Fibroblast of pulmonary artery (primary cell): ENCODE data around the gene CTDNEP1.

Experiments used
- DNase-seq: peaks from one replicate; pipeline ENCODE4 v3.0.0-alpha.2; 2010; ENCODE audit warnings: low read depth
- H3K4me3 ChIP-seq: replicated peaks from 2 replicates; pipeline ENCODE4 v1.5.1; 2011; ENCODE audit warnings: low read depth, mild to moderate bottlenecking, control low read depth, low read length, moderate library complexity
- TF ChIP-seq, protein P1 (sequence below): IDR thresholded peaks from 2 replicates; pipeline ENCODE4 v1.5.1; 2011; ENCODE audit warnings: mild to moderate bottlenecking, control low read depth, low read length, inconsistent platforms; ENCODE audit errors: missing control alignments

CTDNEP1 gene

DNA sequence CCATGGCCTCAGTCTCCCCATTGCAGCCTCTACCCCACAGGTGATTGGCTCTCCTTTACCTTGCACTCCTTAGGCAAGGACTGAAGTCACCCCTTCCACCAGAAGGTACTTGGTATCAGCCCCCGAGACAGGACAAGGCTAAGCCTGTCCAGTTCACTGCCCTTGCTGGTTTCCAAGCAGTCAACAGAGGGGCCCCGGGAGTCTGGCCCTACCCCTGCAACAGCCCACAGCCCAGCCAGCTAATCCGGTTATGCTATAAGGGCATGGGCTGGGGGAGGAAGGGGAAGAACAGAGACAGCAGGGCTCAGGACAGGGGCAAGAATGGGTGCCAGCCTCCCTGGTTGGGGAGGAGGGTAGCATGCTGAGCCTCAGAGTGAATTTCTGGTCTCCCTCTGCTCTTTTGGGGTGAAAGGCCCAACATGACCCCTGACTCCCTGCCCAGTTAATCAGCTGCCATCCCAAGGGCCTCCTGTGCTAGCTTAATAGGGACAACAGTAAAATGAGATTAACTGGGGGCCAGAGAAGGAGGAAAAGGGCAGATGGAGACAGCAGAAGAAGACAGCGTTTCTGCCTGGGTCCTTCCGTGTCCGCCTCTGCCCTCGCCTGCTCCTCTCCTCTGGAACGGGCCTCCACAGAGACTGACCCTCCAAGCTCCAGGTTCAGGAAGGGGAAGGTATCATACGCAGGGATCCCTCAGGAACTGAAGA lies 42.6 kb downstream of the CTDNEP1 start:
- no peak for DNase-seq
- TF ChIP-seq, protein P1, sequence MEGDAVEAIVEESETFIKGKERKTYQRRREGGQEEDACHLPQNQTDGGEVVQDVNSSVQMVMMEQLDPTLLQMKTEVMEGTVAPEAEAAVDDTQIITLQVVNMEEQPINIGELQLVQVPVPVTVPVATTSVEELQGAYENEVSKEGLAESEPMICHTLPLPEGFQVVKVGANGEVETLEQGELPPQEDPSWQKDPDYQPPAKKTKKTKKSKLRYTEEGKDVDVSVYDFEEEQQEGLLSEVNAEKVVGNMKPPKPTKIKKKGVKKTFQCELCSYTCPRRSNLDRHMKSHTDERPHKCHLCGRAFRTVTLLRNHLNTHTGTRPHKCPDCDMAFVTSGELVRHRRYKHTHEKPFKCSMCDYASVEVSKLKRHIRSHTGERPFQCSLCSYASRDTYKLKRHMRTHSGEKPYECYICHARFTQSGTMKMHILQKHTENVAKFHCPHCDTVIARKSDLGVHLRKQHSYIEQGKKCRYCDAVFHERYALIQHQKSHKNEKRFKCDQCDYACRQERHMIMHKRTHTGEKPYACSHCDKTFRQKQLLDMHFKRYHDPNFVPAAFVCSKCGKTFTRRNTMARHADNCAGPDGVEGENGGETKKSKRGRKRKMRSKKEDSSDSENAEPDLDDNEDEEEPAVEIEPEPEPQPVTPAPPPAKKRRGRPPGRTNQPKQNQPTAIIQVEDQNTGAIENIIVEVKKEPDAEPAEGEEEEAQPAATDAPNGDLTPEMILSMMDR: no peak
- no peak overlapping the region for H3K4me3 ChIP-seq

DNA sequence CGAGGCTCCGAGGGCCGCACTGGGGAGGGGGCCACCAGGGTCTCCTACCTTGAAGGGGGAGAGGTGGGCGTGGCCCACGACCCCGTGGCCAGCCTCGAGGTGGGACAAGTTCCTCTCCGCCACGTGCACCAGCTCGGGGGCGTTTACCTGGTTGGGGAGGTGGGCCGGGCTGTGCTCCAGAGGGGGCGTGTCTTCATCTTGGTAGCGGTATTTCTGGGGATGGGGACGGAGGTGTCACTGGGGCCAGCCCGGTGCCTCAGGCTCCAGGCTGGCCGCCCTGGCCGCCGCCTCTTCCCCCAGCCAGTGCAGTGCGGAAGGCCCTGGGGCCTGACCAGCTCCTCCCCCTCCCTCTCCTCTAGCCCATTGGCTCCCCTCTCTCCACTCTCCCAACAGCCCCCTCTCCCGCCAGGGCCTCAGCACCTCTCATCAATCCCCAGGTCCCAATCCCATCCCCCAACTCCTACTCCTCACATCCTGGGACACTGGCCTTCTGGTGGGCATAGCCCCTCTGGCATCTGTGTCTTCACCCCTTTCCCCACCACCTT lies 43.4 kb downstream of the CTDNEP1 start:
- no peak overlapping the region for H3K4me3 ChIP-seq
- no peak for DNase-seq
- TF ChIP-seq, protein P1: no peak

DNA sequence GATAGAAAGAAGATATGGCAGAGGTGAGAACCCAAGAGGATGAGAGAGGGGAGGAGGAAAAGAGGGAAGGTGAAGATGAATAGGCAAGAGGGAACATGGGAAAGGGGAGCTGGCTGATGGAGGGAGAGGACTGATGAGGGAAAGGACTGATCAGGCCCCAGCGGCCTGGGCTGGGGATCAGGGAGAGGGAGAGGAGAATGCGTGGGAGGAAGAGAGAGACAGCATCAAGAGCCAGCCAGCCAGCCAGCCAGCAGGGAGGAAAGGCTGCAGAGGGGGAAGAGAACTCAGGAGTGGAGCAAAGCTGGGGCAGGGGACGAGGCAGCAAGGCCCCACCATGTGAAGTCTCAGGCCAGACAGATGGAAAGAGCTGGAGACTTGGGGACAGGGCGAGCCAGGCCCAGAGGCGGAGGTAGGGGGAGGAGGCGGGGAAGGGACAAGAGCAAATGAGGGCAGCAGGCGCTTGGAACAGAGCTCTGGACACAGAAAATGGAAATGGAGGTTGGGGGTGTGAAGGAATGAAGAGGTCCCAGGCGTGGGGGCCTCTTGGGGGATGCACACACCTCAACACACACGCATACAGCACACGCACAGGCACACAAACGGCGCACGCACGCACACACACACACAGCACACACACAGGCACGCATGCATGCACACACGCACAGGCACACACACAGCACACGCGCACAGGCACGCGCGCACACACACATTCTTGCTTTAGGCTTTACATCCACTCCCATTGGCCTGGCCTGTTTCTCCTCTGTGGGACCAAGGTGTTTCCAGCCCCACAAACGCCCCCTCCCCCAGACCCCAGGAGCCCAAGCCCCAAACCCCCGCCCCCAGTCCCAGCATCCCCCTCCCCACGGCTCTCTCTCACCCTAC lies 44.2 kb downstream of the CTDNEP1 start:
- TF ChIP-seq, protein P1: no peak
- DNase-seq: peak; percentile 70
- no peak overlapping the region for H3K4me3 ChIP-seq

DNA sequence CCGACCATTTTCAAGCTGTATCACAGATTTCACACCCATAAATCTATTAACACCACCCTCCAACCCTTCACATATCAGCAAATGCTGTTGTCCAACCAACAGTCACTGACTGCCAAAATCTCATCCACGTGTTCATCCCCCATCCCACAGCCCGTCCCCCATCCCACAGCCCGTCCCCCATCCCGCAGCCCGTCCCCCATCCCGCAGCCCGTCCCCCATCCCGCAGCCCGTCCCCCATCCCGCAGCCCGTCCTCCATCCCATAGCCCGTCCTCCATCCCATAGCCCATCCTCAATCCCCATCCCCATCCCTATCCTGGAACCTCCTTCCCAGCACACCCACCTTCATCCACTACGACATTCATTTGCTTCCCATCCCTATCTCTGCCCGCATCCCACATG lies 46.0 kb downstream of the CTDNEP1 start:
- TF ChIP-seq, protein P1: no peak
- H3K4me3 ChIP-seq: peak overlapping the region; percentile 52
- DNase-seq: no peak

DNA sequence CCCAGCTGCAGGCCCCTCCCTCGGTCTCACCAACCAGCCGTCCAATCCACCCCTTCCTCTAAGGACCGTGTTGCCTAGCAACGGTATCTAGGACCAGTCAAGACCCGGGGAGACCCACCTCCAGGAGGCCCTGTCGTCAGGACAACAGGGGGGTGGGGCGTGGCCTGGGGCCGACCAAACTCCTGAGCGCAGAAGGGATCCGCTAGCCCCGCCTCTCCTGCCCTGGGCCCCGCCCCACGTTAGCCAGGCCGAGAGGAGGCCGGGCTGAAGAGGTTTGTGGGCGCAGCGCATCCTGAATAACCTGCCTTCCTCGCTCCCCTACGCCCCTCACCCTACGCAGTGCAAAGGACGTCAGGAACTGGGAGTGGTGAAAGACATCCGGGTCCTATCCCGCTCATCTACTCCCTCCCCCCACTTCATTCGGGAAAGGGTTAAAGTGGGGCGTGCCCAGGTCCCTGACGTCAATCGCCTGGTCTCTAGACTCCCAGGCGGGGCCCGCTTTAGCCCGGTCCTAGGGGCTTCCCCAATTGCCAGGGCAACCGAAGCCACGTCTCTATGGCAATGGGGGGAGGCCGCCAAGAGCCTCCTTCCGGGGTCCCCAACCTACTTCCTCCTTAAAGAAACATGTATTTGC lies 46.6 kb downstream of the CTDNEP1 start:
- TF ChIP-seq, protein P1: no peak

DNA sequence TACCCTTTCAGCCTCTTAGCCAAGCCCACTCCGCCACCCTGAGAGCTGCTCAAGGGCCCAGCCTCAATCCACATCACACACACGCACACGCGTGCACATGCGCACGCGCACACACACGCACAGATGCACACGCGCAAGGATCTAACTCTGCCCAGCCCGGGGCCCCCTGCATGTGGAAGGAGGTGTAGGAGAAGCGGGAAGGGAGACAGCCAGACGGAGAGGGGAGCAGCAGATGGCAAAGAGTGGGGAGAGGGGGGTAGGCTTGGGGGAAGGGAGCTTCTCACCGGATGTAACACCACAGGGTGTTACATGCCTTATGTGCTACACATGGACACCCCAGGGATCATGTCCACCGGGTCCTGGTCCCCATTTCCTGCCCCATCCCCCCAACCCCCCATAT lies 47.2 kb downstream of the CTDNEP1 start:
- peak overlapping the region; percentile 52 for H3K4me3 ChIP-seq
- TF ChIP-seq, protein P1: no peak
- DNase-seq: no peak

More for the DNA sequence above, 46.6 kb downstream of the CTDNEP1 start:
- peak; percentile 85 for DNase-seq
- peak overlapping the region; percentile 52 for H3K4me3 ChIP-seq
